Breast epithelium (tissue), 3 donors: Measurements from ENCODE around the gene GPC5.

Experiments
- POLR2A ChIP-seq: fragments of 450-650 bp; IDR thresholded peaks from one replicate; pipeline ENCODE4 v1.6.1; 2016; ENCODE audit warnings: antibody characterized with exemption, mild to moderate bottlenecking, moderate library complexity
- TF ChIP-seq, protein P1 (sequence below), 3 donors: fragments of 450-650 bp; IDR thresholded peaks; one replicate each; pipeline ENCODE4 v1.5.1; 2016 to 2017; ENCODE audit warnings: antibody characterized with exemption in 3 of 3, mild to moderate bottlenecking in 3 of 3, moderate library complexity in 3 of 3

DNA sequence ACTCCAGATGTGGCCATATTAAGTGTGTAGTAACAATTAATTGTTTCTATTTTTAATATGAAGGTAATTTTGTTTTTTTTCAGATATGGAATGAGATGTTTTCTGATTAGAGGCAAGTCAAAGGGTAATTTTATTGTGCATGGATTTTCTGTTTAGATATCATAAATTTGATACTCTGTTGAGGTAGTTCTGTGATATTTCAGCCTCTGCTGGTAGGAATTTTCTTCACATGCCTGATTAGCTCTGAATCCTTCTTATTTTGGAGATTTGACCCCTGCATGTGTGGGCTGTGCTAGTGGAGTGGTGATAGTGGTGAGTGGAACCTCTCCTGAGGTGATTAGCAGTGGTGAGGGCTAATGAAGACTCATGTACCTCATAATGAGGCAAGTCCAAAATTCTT, 301.4 kb downstream of the GPC5 start:
- TF ChIP-seq, protein P1, sequence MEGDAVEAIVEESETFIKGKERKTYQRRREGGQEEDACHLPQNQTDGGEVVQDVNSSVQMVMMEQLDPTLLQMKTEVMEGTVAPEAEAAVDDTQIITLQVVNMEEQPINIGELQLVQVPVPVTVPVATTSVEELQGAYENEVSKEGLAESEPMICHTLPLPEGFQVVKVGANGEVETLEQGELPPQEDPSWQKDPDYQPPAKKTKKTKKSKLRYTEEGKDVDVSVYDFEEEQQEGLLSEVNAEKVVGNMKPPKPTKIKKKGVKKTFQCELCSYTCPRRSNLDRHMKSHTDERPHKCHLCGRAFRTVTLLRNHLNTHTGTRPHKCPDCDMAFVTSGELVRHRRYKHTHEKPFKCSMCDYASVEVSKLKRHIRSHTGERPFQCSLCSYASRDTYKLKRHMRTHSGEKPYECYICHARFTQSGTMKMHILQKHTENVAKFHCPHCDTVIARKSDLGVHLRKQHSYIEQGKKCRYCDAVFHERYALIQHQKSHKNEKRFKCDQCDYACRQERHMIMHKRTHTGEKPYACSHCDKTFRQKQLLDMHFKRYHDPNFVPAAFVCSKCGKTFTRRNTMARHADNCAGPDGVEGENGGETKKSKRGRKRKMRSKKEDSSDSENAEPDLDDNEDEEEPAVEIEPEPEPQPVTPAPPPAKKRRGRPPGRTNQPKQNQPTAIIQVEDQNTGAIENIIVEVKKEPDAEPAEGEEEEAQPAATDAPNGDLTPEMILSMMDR (IDR thresholded peaks at IDR 0.05): no peak
- no peak for TF ChIP-seq POLR2A
